ENCODE data around the gene FMNL2.

DNA sequence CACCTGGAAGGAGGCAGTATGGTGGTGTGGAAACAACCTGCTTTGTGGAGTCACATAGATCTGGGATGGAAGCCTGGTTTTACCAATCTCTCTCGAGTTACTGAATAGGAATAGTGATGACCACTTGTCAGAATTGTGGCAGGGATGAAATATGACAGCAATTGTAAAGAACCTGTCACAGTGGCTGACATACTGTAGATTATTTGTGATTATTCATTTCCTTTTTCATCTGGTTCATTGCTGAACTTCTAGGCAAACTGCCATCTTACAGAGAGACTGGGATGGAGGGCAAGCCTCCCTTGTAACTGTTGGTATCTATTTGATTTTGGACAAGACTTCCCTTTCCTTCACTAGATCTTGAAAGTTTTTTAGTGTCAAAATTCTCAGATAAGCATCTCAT, 42.0 kb downstream of the FMNL2 start:
- TF ChIP-seq CTCF (IDR thresholded peaks at IDR 0.05; ENCODE audit: borderline replicate concordance, extremely low read depth, low read length, poor library complexity, severe bottlenecking): no peak
- TF ChIP-seq EZH2 (IDR thresholded peaks at IDR 0.05; ENCODE audit: borderline replicate concordance, low read depth, low read length, severe bottlenecking): no peak
